ENCODE measurements around the gene GRPEL2.

GRPEL2 gene

GRCh38 chr5:149371296-149371962 lies 26.1 kb downstream of the GRPEL2 start:
- no peak overlapping the region for H3K4me3 ChIP-seq (ENCODE audit: low read length)
- H3K4me2 ChIP-seq (ENCODE audit: low read length): no peak overlapping the region
- H3K9ac ChIP-seq (ENCODE audit: low read depth, low read length): no peak overlapping the region
- no peaks in the 10 kb centered on the region for H3K36me3 ChIP-seq (ENCODE audit: insufficient read depth, low read length)
- no peaks in the 10 kb centered on the region for H3K9me3 ChIP-seq (replicated peaks; ENCODE audit: low read length)
- H3K27me3 ChIP-seq (ENCODE audit: control insufficient read depth, insufficient read depth, low read length): peaks cover 7% of the 10 kb centered on the region
- H3K4me1 ChIP-seq (ENCODE audit: control insufficient read depth, insufficient read depth, low read length): no peaks in the 10 kb centered on the region

- Histone ChIP-seq H3K4me2 (ENCODE audit: low read length) (no peak overlapping the region), H3K9ac (ENCODE audit: low read depth, low read length) (no peak overlapping the region), H3K4me3 (ENCODE audit: low read length) (no peak overlapping the region), H3K9me3 (replicated peaks; ENCODE audit: low read length) (no peaks in the 10 kb centered on the region), H3K36me3 (ENCODE audit: insufficient read depth, low read length) (no peaks in the 10 kb centered on the region), H3K4me1 (ENCODE audit: control insufficient read depth, insufficient read depth, low read length) (no peaks in the 10 kb centered on the region), H3K27me3 (ENCODE audit: control insufficient read depth, insufficient read depth, low read length) (peaks cover 7% of the 10 kb centered on the region)
Measured at GRCh38 chr5:149372076-149372795, 26.9 kb downstream of the GRPEL2 start.

GRCh38 chr5:149372932-149373331 lies 27.6 kb downstream of the GRPEL2 start:
- H3K36me3 ChIP-seq (ENCODE audit: insufficient read depth, low read length): no peaks in the 10 kb centered on the region
- no peak overlapping the region for H3K4me3 ChIP-seq (ENCODE audit: low read length)
- H3K4me1 ChIP-seq (ENCODE audit: control insufficient read depth, insufficient read depth, low read length): no peaks in the 10 kb centered on the region
- H3K9ac ChIP-seq (ENCODE audit: low read depth, low read length): no peak overlapping the region
- peaks cover 7% of the 10 kb centered on the region for H3K27me3 ChIP-seq (ENCODE audit: control insufficient read depth, insufficient read depth, low read length)
- H3K9me3 ChIP-seq (replicated peaks; ENCODE audit: low read length): no peaks in the 10 kb centered on the region
- no peak overlapping the region for H3K4me2 ChIP-seq (ENCODE audit: low read length)

- Histone ChIP-seq H3K27me3 (ENCODE audit: control insufficient read depth, insufficient read depth, low read length) (peaks cover 14% of the 10 kb centered on the region), H3K4me3 (ENCODE audit: low read length) (no peak overlapping the region), H3K36me3 (ENCODE audit: insufficient read depth, low read length) (no peaks in the 10 kb centered on the region), H3K9me3 (replicated peaks; ENCODE audit: low read length) (no peaks in the 10 kb centered on the region), H3K9ac (ENCODE audit: low read depth, low read length) (no peak overlapping the region), H3K4me1 (ENCODE audit: control insufficient read depth, insufficient read depth, low read length) (no peaks in the 10 kb centered on the region), H3K4me2 (ENCODE audit: low read length) (no peak overlapping the region)
Measured at GRCh38 chr5:149374303-149374702, 29.0 kb downstream of the GRPEL2 start.

- no peaks in the 10 kb centered on the region for H3K36me3 ChIP-seq (ENCODE audit: insufficient read depth, low read length)
- no peak overlapping the region for H3K4me2 ChIP-seq (ENCODE audit: low read length)
- H3K4me3 ChIP-seq (ENCODE audit: low read length): no peak overlapping the region
- H3K9ac ChIP-seq (ENCODE audit: low read depth, low read length): no peak overlapping the region
- peaks cover 16% of the 10 kb centered on the region for H3K27me3 ChIP-seq (ENCODE audit: control insufficient read depth, insufficient read depth, low read length)
- H3K9me3 ChIP-seq (replicated peaks; ENCODE audit: low read length): no peaks in the 10 kb centered on the region
- H3K4me1 ChIP-seq (ENCODE audit: control insufficient read depth, insufficient read depth, low read length): no peaks in the 10 kb centered on the region
Measured at GRCh38 chr5:149374801-149375200, 29.5 kb downstream of the GRPEL2 start.

DNA sequence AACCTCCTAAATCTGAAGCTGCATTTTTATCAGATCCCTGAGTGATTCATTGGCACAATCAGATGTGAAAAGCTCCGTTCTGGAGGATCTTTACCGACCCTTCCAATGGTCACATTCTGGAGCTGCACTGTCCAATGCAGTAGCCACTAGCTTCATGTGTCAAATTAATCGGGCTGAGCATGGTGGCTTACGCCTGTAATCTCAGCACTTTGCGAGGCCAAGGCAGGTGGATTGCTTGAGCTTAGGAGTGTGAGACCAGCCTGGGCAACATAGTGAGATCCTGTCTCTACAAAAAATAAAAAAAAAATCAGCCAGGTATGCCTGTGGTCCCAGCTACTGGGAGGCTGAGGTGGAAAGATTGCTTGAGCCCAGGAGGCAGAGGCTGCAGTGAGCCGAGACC lies 30.1 kb downstream of the GRPEL2 start:
- Histone ChIP-seq H3K27me3 (ENCODE audit: control insufficient read depth, insufficient read depth, low read length) (peaks cover 19% of the 10 kb centered on the region), H3K9ac (ENCODE audit: low read depth, low read length) (no peak overlapping the region), H3K4me2 (ENCODE audit: low read length) (no peak overlapping the region), H3K4me3 (ENCODE audit: low read length) (no peak overlapping the region), H3K9me3 (replicated peaks; ENCODE audit: low read length) (no peaks in the 10 kb centered on the region), H3K36me3 (ENCODE audit: insufficient read depth, low read length) (no peaks in the 10 kb centered on the region), H3K4me1 (ENCODE audit: control insufficient read depth, insufficient read depth, low read length) (no peaks in the 10 kb centered on the region)

GRCh38 chr5:149376104-149376503 lies 30.8 kb downstream of the GRPEL2 start:
- Histone ChIP-seq H3K9ac (ENCODE audit: low read depth, low read length) (no peak overlapping the region), H3K36me3 (ENCODE audit: insufficient read depth, low read length) (no peaks in the 10 kb centered on the region), H3K27me3 (ENCODE audit: control insufficient read depth, insufficient read depth, low read length) (peaks cover 19% of the 10 kb centered on the region), H3K4me1 (ENCODE audit: control insufficient read depth, insufficient read depth, low read length) (no peaks in the 10 kb centered on the region), H3K9me3 (replicated peaks; ENCODE audit: low read length) (no peaks in the 10 kb centered on the region), H3K4me2 (ENCODE audit: low read length) (no peak overlapping the region), H3K4me3 (ENCODE audit: low read length) (no peak overlapping the region)

DNA sequence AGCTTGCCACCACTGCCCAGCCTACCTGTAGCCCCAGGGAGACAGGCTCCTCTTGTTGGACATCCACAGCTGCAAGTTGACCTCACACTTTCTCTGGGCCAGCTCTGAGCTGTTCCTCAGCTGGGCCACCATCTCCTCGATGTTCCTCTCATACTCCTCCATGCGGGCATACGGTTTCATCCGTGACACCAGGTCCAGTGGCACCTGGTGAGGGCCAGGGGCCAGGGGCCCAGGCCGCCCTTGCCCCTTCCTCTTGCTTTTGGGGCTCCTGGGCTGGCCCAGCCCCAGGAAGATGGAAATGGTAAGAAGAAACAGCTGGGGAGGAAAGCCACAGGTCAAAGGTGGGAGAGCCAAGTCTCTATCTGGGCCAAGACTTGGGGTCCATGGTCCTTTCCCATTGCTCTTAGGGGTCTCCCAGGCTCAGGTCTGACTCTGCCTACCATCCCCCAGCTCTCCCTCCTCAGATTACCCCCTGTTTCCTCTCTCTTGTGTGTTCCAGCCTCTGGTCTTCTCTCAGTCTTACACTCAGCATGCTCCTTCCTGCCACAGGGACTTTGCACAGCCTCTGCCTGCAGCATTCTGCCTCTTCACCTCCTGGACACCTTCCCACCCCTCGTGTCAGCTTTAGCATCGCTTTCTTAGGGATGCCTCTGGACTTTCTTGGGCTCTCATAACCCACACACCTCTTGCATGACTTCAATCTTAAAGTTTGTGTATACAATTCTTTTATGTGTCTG lies 31.6 kb downstream of the GRPEL2 start:
- Histone ChIP-seq H3K27me3 (ENCODE audit: control insufficient read depth, insufficient read depth, low read length) (peaks cover 15% of the 10 kb centered on the region), H3K4me2 (ENCODE audit: low read length) (no peak overlapping the region), H3K36me3 (ENCODE audit: insufficient read depth, low read length) (no peaks in the 10 kb centered on the region), H3K4me3 (ENCODE audit: low read length) (no peak overlapping the region), H3K9ac (ENCODE audit: low read depth, low read length) (no peak overlapping the region), H3K4me1 (ENCODE audit: control insufficient read depth, insufficient read depth, low read length) (no peaks in the 10 kb centered on the region), H3K9me3 (replicated peaks; ENCODE audit: low read length) (no peaks in the 10 kb centered on the region)

DNA sequence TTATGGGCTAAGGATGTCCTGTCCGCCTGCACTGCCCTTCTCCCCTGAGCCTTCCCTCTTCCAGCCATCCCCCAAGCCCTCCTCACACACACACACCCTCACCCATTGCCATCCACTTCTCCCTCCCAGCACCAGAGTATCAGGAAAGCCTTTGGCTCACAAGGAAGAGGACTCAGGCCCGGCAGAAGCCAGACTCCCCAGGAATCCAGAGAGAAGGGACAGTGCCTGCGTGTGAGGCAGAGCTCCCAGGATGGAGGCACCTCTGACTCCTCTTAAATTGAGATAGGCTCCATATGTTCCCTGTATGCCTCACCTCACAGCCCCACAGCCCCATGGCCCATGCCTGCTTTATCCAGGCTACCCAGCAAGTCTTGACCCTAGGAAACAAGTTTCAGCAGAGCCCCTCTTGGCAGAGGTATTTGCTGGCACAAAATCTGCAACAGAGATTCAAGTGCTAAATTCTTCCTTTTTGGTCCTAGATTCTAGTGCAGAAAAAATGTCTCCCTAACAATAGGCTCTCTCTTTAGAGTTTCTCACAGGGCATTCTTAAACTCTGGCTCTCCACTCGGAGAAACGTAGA lies 33.0 kb downstream of the GRPEL2 start:
- Histone ChIP-seq H3K9ac (ENCODE audit: low read depth, low read length) (no peak overlapping the region), H3K9me3 (replicated peaks; ENCODE audit: low read length) (no peaks in the 10 kb centered on the region), H3K4me1 (ENCODE audit: control insufficient read depth, insufficient read depth, low read length) (no peaks in the 10 kb centered on the region), H3K36me3 (ENCODE audit: insufficient read depth, low read length) (no peaks in the 10 kb centered on the region), H3K4me3 (ENCODE audit: low read length) (no peak overlapping the region), H3K4me2 (ENCODE audit: low read length) (no peak overlapping the region), H3K27me3 (ENCODE audit: control insufficient read depth, insufficient read depth, low read length) (peaks cover 12% of the 10 kb centered on the region)

DNA sequence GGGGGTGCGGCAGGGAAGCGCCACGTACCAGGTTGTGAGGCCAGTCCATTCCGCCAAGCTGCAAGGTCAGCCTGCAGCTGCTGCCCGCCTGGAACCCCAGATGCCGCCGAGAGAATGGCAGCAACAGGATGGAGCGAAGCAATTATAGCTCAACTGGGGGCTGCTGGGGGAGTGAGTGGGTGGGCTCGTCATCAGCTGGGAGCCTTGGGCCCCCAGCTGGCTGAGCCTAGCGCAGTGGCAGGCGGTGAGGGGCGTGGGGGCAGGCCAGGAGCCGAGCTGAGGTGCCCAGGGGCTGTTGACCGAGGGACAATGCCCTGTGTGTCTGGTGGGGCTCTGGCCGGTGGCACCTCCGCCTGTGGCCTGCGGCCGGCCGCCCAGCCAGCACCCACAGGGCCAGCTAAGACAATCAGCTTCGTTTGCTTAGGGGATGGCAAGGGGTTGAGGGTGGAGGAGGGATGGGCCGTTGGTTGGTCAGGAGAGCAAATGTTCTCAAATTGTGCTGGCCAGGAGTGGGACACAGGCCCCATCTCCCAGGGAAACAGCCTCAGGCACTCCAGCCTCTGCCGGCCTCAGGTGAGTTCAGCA lies 34.0 kb downstream of the GRPEL2 start, which contains the start of gene IL17B:
Gene IL17B, minus strand, starts transcription at position 116 of the 585 bp plus-strand sequence. Its CDS starts 67 bp downstream, at position 49.
- H3K4me3 ChIP-seq (ENCODE audit: low read length): no peak within 1 kb of the TSS
- H3K36me3 ChIP-seq (ENCODE audit: insufficient read depth, low read length): no peaks in the 10 kb centered on the region
- H3K4me1 ChIP-seq (ENCODE audit: control insufficient read depth, insufficient read depth, low read length): no peaks in the 10 kb centered on the region
- H3K27me3 ChIP-seq (ENCODE audit: control insufficient read depth, insufficient read depth, low read length): peaks cover 12% of the 10 kb centered on the region
- H3K9ac ChIP-seq (ENCODE audit: low read depth, low read length): no peak within 1 kb of the TSS
- no peak within 1 kb of the TSS for H3K4me2 ChIP-seq (ENCODE audit: low read length)
- H3K9me3 ChIP-seq (replicated peaks; ENCODE audit: low read length): no peaks in the 10 kb centered on the region

DNA sequence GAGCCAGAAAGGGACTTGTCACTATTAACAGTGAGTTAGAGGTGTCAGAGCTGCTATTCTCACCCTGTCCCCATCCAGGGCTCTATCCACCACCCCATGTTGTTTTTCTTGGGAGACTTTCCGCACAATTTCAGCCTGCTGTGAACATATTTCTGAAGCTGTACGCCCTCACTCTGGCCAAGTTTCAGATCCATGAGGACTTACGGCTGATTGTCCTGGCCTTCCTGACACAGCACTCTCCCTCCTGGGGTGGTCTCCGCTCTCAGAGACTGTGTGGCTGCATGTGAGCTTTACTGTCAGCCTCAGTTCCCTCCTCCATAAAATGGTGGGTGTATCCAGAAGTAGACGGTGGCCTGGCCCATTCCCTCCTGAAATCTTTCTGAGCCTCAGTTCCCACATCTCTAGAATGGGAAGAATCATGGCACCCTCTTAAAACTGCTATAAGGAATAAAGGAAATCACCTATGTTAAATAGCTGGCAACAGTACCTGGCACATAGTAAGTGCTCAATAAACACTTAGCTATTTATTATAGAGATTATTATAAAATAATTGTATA lies 34.6 kb downstream of the GRPEL2 start:
- Histone ChIP-seq H3K4me3 (ENCODE audit: low read length) (no peak overlapping the region), H3K9me3 (replicated peaks; ENCODE audit: low read length) (no peaks in the 10 kb centered on the region), H3K36me3 (ENCODE audit: insufficient read depth, low read length) (no peaks in the 10 kb centered on the region), H3K4me2 (ENCODE audit: low read length) (no peak overlapping the region), H3K9ac (ENCODE audit: low read depth, low read length) (no peak overlapping the region), H3K27me3 (ENCODE audit: control insufficient read depth, insufficient read depth, low read length) (peaks cover 12% of the 10 kb centered on the region), H3K4me1 (ENCODE audit: control insufficient read depth, insufficient read depth, low read length) (no peaks in the 10 kb centered on the region)
